Measurements from ENCODE around the gene COL11A2.
"Not testable (repeated sequence)": the region's sequence is repeated elsewhere in the genome, so short reads cannot be mapped to it uniquely, and the experiment has no call there.

Gene COL11A2

GRCh38 chr6:33150560-33150959 is 41.7 kb downstream of the COL11A2 start:
- not testable (repeated sequence) for FAIRE-seq

DNA sequence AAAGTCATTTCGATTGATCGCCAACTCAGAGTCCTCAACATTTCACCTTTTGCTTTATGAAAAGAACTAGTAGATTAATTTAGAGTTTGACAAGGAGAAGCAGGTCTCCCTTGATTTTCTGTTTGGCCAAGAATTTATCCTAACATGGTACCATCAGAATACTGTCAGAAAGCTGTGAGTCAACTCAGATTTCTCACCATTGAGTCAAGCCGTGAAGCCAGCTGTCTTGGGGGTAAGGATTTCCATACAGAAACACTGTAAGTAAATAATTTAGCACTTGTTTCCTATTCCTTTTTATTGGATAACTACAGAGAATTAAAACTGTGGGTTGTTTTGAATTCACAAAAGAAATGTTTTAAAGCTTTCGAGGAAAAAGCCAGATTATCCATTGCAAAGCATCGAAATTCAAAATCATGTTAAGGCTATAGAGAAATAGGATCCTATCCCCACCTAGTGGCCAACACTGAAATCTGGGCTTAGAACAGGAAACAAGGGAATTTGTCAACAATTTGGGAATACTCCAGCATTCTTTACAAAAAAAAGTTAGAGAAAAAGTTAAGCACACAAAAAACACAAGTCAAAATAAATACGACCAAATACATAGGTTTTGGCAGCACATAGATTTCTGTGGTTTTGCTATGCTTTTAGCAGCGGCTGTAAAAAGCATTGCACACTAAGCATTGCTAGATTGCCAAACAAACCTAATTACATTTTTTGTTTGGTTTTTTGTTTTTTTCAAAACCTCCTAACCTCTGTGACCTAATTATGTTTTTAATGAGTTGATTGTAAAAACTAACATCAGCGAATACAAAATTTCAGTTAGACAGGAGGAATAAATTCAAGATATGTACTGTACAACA is 44.2 kb downstream of the COL11A2 start:
- peak; percentile 94 for FAIRE-seq

DNA sequence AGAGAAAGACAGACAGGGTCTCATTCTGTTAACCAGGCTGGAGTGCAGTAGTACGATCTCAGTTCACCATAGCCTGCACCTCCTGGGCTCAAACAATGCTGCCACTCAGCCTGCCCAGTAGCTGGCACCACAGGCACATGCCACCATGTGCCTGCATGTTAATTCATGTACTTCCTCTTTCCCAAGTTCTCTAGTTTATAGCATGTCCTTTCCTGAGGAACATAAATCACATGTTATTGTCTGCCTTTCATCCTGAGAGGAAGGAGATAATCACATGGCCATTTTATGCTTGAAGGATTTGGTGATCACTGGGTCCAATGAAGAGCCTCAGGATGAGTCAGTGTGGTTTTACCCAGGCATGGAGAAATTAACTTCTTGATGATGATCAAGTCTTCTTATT is 47.9 kb downstream of the COL11A2 start:
- FAIRE-seq: no peak

GRCh38 chr6:33143113-33143770 is 49.0 kb downstream of the COL11A2 start:
- no peak for FAIRE-seq

DNA sequence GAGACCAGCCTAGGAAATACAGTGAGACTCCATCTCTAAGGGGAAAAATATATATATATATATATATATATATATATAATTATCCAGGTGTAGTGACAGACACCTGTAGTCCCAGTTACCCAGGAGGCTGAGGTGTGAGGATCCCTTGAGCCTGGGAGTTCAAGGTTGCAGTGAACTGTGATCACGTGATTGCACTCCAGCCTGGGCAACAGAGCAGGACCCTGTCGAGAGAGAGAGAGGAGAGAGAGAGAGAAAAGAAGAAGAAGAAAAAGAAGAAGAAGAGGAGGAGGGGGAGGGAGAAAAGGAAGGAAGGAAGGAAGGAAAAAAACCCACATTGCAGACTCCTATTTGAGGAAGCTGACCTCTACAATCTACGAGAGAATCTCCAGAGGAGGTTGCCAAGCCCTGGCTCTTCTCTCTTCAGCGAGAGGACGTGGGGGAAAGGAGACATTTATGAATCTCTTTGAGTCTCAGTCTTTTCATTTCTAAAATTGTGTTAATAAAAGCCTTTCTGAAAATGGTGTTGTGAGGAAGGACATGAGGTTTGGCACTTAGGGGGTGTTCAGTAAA is 49.7 kb downstream of the COL11A2 start:
- FAIRE-seq: no peak

DNA sequence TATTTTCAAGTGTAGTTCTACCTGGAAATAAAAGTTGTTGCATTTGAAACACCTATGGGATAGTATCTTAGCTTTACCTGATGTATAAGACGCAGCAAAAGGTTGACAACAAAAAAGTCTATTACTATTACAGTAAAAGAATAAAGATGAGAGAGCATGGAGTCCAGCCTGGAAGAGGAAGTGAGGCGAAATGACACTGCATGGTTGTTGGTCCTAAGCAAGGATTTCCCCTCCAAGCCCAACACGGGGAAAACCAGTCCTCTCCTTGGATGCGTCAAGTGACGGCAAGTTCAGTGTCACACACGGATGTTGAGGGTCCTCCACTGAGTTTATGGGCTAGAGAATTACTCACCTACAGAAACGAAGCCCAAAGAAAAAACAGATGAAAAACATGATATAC is 51.7 kb downstream of the COL11A2 start:
- no peak for FAIRE-seq

- no peak for FAIRE-seq
Observed at GRCh38 chr6:33139596-33140206, 52.6 kb downstream of the COL11A2 start.

- FAIRE-seq: no peak
Observed at GRCh38 chr6:33136310-33136900, 55.9 kb downstream of the COL11A2 start.

DNA sequence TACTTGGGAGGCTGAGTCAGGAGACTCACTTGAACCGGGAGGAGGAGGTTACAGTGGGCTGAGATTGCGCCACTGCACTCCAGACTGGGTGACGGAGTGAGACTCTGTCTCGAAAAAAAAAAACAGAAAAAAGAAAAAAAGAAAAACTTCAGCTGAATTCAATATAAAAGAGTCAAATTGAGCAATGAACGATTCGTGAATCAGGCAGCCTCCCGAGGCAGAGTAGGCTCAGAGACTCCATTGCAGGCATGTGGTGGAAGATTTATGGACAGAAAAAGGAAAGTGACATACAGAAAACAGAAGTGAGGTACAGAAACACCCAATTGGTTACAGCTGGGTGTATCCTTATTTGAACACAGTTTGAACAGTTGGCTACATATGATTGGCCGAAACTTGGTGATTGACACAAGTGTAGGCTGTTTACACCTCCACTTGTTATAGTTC is 60.2 kb downstream of the COL11A2 start:
- FAIRE-seq: no peak

DNA sequence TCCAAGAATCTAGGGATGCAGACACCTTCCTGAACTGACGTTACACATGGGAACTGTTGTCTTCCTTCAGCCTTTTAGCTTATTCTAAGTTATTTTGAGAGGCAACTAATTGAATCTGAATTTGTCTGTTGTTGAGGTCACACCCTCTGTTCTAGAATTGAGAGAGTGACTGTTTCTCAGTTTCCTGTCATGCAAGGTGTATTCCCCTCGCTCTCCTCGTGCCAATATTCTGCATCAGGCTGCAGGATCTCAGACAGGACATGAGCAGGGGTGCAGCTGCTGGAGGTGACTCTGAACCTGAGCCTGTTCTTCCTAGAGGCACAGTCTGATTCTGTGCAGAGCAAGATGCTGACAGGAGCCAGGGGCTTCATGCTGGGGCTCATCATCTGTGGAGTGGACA is 63.9 kb downstream of the COL11A2 start:
- FAIRE-seq: no peak

DNA sequence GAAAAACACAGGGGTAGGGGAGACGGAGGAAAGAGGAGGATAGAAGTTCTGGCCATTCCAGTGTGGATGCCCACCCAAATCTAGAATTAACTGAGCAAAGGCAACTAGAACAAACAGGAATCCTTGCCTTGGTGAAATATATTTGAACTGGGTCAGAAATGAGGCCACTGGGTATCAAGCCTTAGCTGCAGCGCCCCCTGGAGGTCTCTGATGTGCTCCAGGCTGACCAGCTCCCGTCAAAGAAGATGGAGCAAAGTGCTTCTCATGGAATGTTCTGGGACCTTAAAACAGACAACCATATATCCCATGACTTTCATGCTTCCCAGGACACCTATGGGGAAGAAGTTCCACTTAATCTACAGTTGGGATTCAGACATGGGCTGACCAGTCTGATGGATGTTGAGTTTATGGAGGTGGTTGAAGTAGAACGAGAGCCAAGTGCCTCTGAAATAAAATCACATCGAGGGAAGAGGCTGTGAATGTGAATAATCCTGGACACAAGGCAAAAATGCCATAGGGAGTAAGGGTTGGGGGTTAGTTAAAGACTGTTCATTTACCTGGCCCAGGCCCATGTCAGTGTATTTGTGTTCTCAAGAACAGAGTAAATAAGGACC is 66.1 kb downstream of the COL11A2 start:
- no peak for FAIRE-seq

DNA sequence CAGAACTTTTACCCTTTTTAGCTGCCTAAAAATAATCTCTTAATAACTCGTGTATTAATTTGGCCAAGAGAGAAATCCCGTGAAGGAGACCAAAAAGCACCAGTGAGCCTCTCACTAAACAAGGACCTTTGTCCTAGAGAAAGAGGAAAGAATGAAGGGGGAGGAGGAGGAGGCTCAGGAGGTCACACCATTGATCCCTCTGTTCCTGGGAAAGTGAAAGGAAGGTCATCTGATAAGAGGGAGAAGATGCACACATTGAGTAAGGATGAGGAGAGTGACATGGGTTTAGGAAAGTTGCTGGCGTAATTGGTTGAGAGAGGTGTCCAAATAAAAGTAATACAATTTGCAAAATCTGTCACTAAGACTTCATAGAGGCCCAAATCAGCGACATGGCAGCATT is 67.3 kb downstream of the COL11A2 start:
- no peak for FAIRE-seq

- FAIRE-seq: no peak
Observed at GRCh38 chr6:33124525-33124901, 67.8 kb downstream of the COL11A2 start.

GRCh38 chr6:33123732-33124524 is 68.3 kb downstream of the COL11A2 start:
- peak; percentile 84 for FAIRE-seq

DNA sequence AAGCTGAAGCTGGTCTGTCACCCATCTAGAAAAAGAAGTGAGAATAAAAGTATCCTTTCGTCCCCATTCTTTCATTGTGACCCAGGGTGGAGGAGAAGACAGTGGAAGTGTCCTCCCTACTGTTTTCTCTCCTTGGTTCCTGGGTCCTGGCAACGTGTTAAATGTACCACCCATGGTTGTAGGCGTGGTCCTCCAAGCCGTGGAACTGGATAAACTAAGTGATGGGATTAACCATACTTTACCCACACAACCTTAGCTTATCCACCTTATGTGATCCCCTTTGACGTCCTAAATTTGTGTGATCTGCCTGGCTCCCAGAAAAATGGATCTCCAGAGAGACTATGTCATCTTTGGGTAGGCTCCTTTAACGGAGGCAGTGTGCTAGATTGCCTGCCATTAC is 69.1 kb downstream of the COL11A2 start:
- no peak for FAIRE-seq

- FAIRE-seq: no peak
Observed at GRCh38 chr6:33120001-33120400, 72.3 kb downstream of the COL11A2 start.

- peak; percentile 89 for FAIRE-seq
Observed at GRCh38 chr6:33118525-33119123, 73.6 kb downstream of the COL11A2 start.

DNA sequence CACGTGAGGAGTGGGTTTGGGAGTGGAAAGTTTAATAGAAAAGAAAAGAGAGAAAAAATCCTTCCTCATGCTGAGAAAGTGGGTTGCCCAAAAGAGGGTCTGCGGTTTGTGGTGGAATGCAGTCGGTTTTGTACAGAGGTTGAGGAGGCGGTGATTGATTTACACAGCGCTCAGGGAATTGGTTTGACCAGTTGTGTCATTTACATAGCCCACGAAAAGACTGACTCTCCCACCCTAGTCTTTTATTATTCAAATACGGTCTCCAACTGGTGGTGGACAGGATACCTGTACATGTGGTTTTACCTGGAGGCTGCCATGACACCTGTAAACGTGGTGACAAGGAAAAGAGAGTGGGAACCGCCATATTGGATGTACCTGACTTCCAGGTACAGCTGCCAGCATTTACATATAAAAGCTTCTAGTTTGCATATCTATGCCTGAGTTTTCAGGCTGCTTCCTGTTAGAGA is 74.4 kb downstream of the COL11A2 start:
- no peak for FAIRE-seq

DNA sequence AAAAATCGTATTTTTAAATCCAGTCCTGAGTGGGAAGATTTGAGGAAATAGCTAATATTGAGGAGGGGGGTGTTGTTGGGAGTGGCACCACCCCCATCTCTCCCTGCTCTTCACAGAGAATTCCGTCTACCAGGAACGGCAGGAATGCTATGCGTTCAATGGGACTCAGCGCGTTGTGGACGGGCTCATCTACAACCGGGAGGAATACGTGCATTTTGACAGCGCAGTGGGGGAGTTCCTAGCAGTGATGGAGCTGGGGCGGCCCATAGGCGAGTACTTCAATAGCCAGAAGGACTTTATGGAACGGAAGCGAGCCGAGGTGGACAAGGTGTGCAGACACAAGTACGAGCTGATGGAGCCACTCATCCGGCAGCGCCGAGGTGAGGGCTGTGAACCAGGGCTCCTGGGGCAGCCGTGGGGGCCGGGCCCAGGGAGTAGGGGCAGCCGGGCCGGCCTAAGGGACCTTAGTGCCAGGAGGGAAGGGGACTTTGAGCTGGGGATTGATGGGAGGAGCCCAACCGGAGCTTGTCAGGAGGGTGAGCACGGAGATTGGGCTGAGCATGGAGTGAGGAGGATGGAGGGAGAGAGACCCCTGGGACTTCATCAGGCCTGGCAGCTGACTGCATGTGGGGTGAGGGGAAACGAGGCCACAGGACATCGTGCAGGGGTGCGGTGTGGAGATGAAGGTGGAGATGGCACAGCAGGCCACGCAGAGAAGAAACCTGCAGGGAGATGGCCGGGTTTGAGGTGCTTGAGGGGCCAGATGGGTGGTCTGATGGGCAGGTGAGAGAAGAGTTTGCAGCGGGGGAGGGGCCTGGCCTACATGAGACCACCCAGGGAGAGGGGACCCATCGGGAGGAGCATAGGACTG is 75.2 kb downstream of the COL11A2 start:
- no peak for FAIRE-seq

DNA sequence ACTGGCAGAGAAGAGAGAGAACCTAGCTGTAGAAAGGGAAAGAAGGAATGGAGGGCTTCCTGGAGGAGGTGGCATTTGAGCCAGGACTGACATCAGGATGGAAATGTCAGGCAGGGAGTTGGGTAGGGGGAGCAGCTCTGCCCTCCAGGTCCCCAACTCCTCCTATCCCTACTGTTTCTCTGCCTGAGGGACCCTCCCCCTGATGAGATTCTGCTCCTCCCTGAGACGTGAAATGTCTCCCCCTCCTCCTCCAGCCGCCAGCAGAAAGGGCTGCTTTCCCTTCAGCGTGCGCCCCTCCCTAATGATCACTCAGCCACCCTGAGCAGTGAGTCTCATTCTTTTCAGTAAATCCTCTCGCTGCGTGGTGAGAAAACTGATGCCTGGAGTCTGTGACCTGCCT is 75.8 kb downstream of the COL11A2 start:
- no peak for FAIRE-seq
